H1 (cell line): ENCODE data around the gene BIN1. TPM values are rescaled to one million over a fixed set of nuclear protein-coding genes. Genes with fewer than 3 reads are reported as not detected.

Source experiments
- SP2 ChIP-seq: IDR thresholded peaks from 2 replicates; pipeline ENCODE4 v1.6.1; 2012; ENCODE audit warnings: mild to moderate bottlenecking, low read length, inconsistent platforms
- polyA plus RNA-seq, 7 experiments: library from polyadenylated mRNA; depleted of rRNA in 3 of 7; stranded (reverse) in 5 of 7; unstranded in 2 of 7; fragments of >200 nt in 5 of 7; fragments of 200-250 nt in 2 of 7; gene quantifications; 1 replicate in 5 of 7; 2 replicates in 1 of 7; 4 replicates in 1 of 7; pipeline versions ENCODE4 v1.2.1 to v1.2.3, GENCODE V29; 2011 to 2013; ENCODE audit warnings: missing spikeins in 2 of 7, mixed read lengths in 2 of 7
- total RNA-seq: library from RNA; stranded (reverse); fragmentation: NEBNext Ultra II Directional; extraction: Animal tissue kit (Norgen Biotek cat#: 25700); gene quantifications from 2 replicates; pipeline ENCODE4 v1.2.1, GENCODE V29; 2021
- TF ChIP-seq, protein P1 (sequence below), 3 experiments: IDR thresholded peaks; 1 replicate in 2 of 3; 2 replicates in 1 of 3; pipeline versions ENCODE4 v1.5.1 to v1.6.1; 2011; ENCODE audit warnings: low read length in 3 of 3, mild to moderate bottlenecking in 3 of 3, inconsistent platforms in 2 of 3, low read depth in 1 of 3, moderate library complexity in 1 of 3; ENCODE audit not compliant: insufficient read depth in 1 of 3; ENCODE audit errors: control extremely low read depth in 1 of 3

Gene BIN1
- total and polyA plus RNA-seq, 2 of the 8 experiments (the other 6 are each of a cell fraction or from before 2014, with no cell fraction given), result 23.6 to 35.6 TPM

DNA sequence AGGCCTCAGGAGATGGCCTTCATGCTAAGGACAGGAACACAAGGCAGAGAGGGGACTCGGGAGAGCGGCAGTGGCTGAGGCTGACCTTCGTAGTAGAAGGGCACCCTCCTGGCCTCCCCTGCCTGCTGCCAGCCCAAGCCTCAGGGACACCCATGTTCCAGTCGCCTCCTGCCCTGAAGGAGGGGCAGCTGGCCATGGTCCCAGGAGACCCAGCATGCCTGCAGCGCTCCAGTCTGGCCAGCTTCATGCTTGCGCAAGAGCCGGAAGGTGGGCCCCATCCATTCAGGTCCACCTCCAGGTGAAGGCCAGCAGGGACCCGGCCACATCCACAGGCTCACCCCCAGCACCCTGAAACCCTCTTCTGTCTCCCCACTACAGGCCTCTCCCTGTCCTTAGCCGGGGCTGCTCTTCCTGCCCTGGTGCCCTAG is 35.0 kb downstream of the BIN1 start (continued):
- TF ChIP-seq, protein P1, sequence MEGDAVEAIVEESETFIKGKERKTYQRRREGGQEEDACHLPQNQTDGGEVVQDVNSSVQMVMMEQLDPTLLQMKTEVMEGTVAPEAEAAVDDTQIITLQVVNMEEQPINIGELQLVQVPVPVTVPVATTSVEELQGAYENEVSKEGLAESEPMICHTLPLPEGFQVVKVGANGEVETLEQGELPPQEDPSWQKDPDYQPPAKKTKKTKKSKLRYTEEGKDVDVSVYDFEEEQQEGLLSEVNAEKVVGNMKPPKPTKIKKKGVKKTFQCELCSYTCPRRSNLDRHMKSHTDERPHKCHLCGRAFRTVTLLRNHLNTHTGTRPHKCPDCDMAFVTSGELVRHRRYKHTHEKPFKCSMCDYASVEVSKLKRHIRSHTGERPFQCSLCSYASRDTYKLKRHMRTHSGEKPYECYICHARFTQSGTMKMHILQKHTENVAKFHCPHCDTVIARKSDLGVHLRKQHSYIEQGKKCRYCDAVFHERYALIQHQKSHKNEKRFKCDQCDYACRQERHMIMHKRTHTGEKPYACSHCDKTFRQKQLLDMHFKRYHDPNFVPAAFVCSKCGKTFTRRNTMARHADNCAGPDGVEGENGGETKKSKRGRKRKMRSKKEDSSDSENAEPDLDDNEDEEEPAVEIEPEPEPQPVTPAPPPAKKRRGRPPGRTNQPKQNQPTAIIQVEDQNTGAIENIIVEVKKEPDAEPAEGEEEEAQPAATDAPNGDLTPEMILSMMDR (IDR thresholded peaks at IDR 0.05; ENCODE audit: control extremely low read depth in 1 of 3, insufficient read depth in 1 of 3, low read depth in 1 of 3, low read length in 3 of 3), result no peak
- TF ChIP-seq SP2, result no peak
